Measurements from ENCODE around the gene SNX25. TPM values are rescaled to one million over a fixed set of nuclear protein-coding genes. Genes with fewer than 3 reads are reported as not detected.
"Not testable (repeated sequence)": the region's sequence is repeated elsewhere in the genome, so short reads cannot be mapped to it uniquely, and the experiment has no call there.

SNX25 gene
- polyA plus RNA-seq, 1 donor from 2014 or later = 6.4 TPM

DNA sequence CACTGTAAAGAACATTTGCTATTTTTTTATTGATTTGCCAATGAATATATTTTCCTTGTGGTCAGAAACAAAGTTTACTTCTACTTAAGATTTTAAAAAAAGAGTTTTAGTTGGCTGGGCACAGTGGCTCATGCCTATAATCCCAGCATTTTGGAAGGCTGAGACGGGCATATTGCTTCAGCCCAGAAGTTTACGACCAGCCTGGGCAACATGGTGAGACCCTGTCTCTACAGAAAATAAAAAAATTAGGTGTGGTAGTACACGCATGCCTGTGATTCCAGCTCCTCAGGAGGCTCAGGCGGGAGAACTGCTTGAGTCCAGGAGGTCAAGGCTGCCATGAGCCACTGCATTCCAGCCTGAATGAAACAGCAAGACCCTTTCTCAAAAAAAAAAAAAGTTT lies 149.6 kb downstream of the SNX25 start:
- Histone ChIP-seq H3K4me3 (ENCODE audit: low read length) (no peak overlapping the region), H3F3A (ENCODE audit: insufficient read depth, low read length, poor library complexity, severe bottlenecking) (no peaks in the 10 kb centered on the region), H3K27me3 (ENCODE audit: insufficient read depth, low read depth, low read length) (no peaks in the 10 kb centered on the region), H3K9me3 (ENCODE audit: low read length) (no peaks in the 10 kb centered on the region), H3K27ac (ENCODE audit: low read length) (no peak overlapping the region), H4K20me1 (ENCODE audit: insufficient read depth) (no peaks in the 10 kb centered on the region), H3K79me2 (replicated peaks; ENCODE audit: insufficient read depth, low read length) (no peaks in the 10 kb centered on the region), H3K4me2 (ENCODE audit: low read length) (no peak overlapping the region), H3K9me2 (ENCODE audit: insufficient read depth, low read length) (no peaks in the 10 kb centered on the region), H3K9ac (ENCODE audit: low read length) (no peak overlapping the region), H2AFZ (ENCODE audit: low read depth, low read length) (no peak overlapping the region), H3K36me3 (ENCODE audit: insufficient read depth, low read length) (no peaks in the 10 kb centered on the region)
- TF ChIP-seq EZH2 (IDR thresholded peaks at IDR 0.05; ENCODE audit: borderline replicate concordance, insufficient read depth, low read length, poor library complexity, severe bottlenecking) (no peak), TAF1 (IDR thresholded peaks at IDR 0.05; ENCODE audit: low read depth) (no peak), RAD21 (conservative IDR thresholded peaks at IDR 0.05) (no peak), POLR2AphosphoS5 (IDR thresholded peaks at IDR 0.05) (no peak), SMC3 (conservative IDR thresholded peaks at IDR 0.05; ENCODE audit: poor library complexity) (no peak), MXI1 (conservative IDR thresholded peaks at IDR 0.05; ENCODE audit: poor library complexity, severe bottlenecking) (no peak), EP300 (conservative IDR thresholded peaks at IDR 0.05; ENCODE audit: poor library complexity, severe bottlenecking) (no peak)
- TF ChIP-seq, protein P1, sequence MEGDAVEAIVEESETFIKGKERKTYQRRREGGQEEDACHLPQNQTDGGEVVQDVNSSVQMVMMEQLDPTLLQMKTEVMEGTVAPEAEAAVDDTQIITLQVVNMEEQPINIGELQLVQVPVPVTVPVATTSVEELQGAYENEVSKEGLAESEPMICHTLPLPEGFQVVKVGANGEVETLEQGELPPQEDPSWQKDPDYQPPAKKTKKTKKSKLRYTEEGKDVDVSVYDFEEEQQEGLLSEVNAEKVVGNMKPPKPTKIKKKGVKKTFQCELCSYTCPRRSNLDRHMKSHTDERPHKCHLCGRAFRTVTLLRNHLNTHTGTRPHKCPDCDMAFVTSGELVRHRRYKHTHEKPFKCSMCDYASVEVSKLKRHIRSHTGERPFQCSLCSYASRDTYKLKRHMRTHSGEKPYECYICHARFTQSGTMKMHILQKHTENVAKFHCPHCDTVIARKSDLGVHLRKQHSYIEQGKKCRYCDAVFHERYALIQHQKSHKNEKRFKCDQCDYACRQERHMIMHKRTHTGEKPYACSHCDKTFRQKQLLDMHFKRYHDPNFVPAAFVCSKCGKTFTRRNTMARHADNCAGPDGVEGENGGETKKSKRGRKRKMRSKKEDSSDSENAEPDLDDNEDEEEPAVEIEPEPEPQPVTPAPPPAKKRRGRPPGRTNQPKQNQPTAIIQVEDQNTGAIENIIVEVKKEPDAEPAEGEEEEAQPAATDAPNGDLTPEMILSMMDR (IDR thresholded peaks at IDR 0.05; ENCODE audit: poor library complexity, severe bottlenecking) = no peak

DNA sequence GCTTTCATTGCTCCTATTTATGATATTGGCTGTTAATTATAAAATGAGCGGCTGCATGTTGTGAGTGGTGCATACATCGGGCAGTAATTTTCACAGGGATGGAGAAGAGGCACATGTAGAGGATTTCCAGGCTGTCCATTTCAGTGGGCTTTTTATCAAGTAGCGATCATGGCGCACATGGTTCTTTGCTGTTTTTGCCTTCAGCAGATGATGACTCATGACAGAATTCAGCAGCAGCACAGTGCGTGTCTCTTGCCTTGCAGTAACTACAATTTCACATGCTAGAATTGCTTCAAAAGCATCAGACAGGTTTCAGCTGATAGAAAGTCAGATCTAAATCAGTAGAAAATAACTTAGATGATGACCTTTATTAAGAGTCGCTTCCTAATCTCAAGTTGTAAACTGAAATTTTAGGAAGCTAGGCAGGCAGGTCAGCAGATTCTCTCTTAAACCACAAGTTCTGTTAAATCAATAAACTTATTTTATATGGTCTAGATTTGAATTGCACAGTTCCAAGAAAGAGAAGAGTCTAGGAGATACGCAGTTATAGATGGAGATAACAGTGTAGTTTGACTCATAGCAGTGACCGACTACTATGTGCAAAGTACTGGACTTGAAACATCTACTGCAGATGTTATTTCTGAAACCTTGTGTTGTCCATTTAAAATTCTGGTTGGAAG lies 150.5 kb downstream of the SNX25 start:
- Histone ChIP-seq H4K20me1 (ENCODE audit: insufficient read depth) (no peaks in the 10 kb centered on the region), H3F3A (ENCODE audit: insufficient read depth, low read length, poor library complexity, severe bottlenecking) (no peaks in the 10 kb centered on the region), H3K4me3 (ENCODE audit: low read length) (no peak overlapping the region), H3K79me2 (replicated peaks; ENCODE audit: insufficient read depth, low read length) (no peaks in the 10 kb centered on the region), H3K9ac (ENCODE audit: low read length) (no peak overlapping the region), H3K36me3 (ENCODE audit: insufficient read depth, low read length) (no peaks in the 10 kb centered on the region), H3K9me3 (ENCODE audit: low read length) (no peaks in the 10 kb centered on the region), H3K4me2 (ENCODE audit: low read length) (no peak overlapping the region), H2AFZ (ENCODE audit: low read depth, low read length) (no peak overlapping the region), H3K27ac (ENCODE audit: low read length) (no peak overlapping the region), H3K27me3 (ENCODE audit: insufficient read depth, low read depth, low read length) (no peaks in the 10 kb centered on the region), H3K9me2 (ENCODE audit: insufficient read depth, low read length) (no peaks in the 10 kb centered on the region)
- TF ChIP-seq EZH2 (IDR thresholded peaks at IDR 0.05; ENCODE audit: borderline replicate concordance, insufficient read depth, low read length, poor library complexity, severe bottlenecking) = no peak
- TF ChIP-seq SMC3 (conservative IDR thresholded peaks at IDR 0.05; ENCODE audit: poor library complexity) = no peak
- no peak for TF ChIP-seq POLR2AphosphoS5 (IDR thresholded peaks at IDR 0.05)

DNA sequence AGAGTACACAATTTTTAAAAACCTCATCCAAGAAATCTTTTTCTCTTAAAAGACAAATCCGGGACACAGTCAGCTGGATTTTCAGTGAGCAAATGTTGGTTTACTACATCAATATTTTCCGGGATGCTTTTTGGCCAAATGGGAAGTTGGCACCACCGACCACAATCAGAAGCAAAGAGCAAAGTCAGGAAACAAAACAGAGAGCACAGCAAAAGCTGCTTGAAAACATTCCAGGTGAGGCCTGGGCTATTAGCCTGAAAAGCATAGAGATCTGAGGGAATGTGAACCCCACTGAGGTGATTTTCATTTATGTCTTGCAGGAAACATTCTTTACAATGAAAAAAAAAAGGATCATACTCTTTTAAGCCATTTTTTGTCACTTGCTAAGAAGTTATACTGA lies 152.5 kb downstream of the SNX25 start:
- TF ChIP-seq TAF1 (IDR thresholded peaks at IDR 0.05; ENCODE audit: low read depth) (no peak), SMC3 (conservative IDR thresholded peaks at IDR 0.05; ENCODE audit: poor library complexity) (no peak), MXI1 (conservative IDR thresholded peaks at IDR 0.05; ENCODE audit: poor library complexity, severe bottlenecking) (no peak), RAD21 (conservative IDR thresholded peaks at IDR 0.05) (no peak), EZH2 (IDR thresholded peaks at IDR 0.05; ENCODE audit: borderline replicate concordance, insufficient read depth, low read length, poor library complexity, severe bottlenecking) (no peak), POLR2AphosphoS5 (IDR thresholded peaks at IDR 0.05) (no peak), EP300 (conservative IDR thresholded peaks at IDR 0.05; ENCODE audit: poor library complexity, severe bottlenecking) (no peak)
- TF ChIP-seq, protein P2, sequence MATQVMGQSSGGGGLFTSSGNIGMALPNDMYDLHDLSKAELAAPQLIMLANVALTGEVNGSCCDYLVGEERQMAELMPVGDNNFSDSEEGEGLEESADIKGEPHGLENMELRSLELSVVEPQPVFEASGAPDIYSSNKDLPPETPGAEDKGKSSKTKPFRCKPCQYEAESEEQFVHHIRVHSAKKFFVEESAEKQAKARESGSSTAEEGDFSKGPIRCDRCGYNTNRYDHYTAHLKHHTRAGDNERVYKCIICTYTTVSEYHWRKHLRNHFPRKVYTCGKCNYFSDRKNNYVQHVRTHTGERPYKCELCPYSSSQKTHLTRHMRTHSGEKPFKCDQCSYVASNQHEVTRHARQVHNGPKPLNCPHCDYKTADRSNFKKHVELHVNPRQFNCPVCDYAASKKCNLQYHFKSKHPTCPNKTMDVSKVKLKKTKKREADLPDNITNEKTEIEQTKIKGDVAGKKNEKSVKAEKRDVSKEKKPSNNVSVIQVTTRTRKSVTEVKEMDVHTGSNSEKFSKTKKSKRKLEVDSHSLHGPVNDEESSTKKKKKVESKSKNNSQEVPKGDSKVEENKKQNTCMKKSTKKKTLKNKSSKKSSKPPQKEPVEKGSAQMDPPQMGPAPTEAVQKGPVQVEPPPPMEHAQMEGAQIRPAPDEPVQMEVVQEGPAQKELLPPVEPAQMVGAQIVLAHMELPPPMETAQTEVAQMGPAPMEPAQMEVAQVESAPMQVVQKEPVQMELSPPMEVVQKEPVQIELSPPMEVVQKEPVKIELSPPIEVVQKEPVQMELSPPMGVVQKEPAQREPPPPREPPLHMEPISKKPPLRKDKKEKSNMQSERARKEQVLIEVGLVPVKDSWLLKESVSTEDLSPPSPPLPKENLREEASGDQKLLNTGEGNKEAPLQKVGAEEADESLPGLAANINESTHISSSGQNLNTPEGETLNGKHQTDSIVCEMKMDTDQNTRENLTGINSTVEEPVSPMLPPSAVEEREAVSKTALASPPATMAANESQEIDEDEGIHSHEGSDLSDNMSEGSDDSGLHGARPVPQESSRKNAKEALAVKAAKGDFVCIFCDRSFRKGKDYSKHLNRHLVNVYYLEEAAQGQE (IDR thresholded peaks at IDR 0.05; ENCODE audit: borderline replicate concordance) = no peak
- TF ChIP-seq, protein P1 (IDR thresholded peaks at IDR 0.05; ENCODE audit: poor library complexity, severe bottlenecking) = no peak
- H3K79me2 ChIP-seq (replicated peaks; ENCODE audit: insufficient read depth, low read length) = no peaks in the 10 kb centered on the region
- H3K27ac ChIP-seq (ENCODE audit: low read length) = no peak overlapping the region
- no peaks in the 10 kb centered on the region for H3K9me3 ChIP-seq (ENCODE audit: low read length)
- no peaks in the 10 kb centered on the region for H3F3A ChIP-seq (ENCODE audit: insufficient read depth, low read length, poor library complexity, severe bottlenecking)
- H3K9ac ChIP-seq (ENCODE audit: low read length) = no peak overlapping the region
- H4K20me1 ChIP-seq (ENCODE audit: insufficient read depth) = no peaks in the 10 kb centered on the region
- no peaks in the 10 kb centered on the region for H3K9me2 ChIP-seq (ENCODE audit: insufficient read depth, low read length)
- no peaks in the 10 kb centered on the region for H3K36me3 ChIP-seq (ENCODE audit: insufficient read depth, low read length)
- no peak overlapping the region for H3K4me2 ChIP-seq (ENCODE audit: low read length)
- H3K4me3 ChIP-seq (ENCODE audit: low read length) = no peak overlapping the region
- H3K27me3 ChIP-seq (ENCODE audit: insufficient read depth, low read depth, low read length) = no peaks in the 10 kb centered on the region
- no peak overlapping the region for H2AFZ ChIP-seq (ENCODE audit: low read depth, low read length)

DNA sequence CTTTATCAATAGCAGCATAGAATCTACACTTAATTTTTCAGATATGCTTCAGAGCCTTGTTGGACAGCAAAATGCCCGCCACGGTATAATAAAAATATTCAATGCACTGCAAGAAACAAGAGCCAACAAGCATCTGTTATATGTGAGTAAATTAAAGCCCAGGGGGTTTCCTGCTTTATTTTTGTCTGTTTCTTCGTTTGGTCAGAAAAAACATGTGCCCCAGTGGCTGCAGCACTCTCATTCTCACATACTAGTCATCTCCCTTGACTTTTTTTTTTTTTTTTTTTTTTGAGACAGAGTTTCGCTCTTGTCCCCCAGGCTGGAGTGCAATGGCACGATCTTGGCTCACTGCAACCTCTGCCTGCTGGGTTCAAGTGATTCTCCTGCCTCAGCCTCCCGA lies 153.2 kb downstream of the SNX25 start:
- H3F3A ChIP-seq (ENCODE audit: insufficient read depth, low read length, poor library complexity, severe bottlenecking); H3K36me3 ChIP-seq (ENCODE audit: insufficient read depth, low read length); H3K9me3 ChIP-seq (ENCODE audit: low read length); H3K9ac ChIP-seq (ENCODE audit: low read length); H2AFZ ChIP-seq (ENCODE audit: low read depth, low read length); H3K27me3 ChIP-seq (ENCODE audit: insufficient read depth, low read depth, low read length); H3K79me2 ChIP-seq (replicated peaks; ENCODE audit: insufficient read depth, low read length); H3K4me3 ChIP-seq (ENCODE audit: low read length); H3K4me2 ChIP-seq (ENCODE audit: low read length); H3K9me2 ChIP-seq (ENCODE audit: insufficient read depth, low read length); H3K27ac ChIP-seq (ENCODE audit: low read length); H4K20me1 ChIP-seq (ENCODE audit: insufficient read depth): not testable (repeated sequence)

Measured in neural cell (in vitro differentiated cells).